GM12878 (cell line): ENCODE data around the gene THOC6. TPM values are rescaled to one million over a fixed set of nuclear protein-coding genes. Genes with fewer than 3 reads are reported as not detected.

ENCODE experiments used
- ATAC-seq: fragments of 200-7000 bp; cut with Tn5 transposase; 3 replicates; pipeline ENCODE4 v1.9.1; 2020; ENCODE audit warnings: mild to moderate bottlenecking, moderate library complexity
- BruUV-seq: library from RNA; stranded (reverse); fragments of 400-500 nt; replicated peaks from 2 replicates; lab custom pipeline; 2021; lab: Mats Ljungman, UMichigan
- CTCF ChIA-PET: fragments of 300-600 bp; sonication (Branson Sonifier 250); formaldehyde crosslinking; extraction: SDS; loops from one replicate; lab custom pipeline; 2021; ENCODE audit warnings: inconsistent platforms; lab: Yijun Ruan, JAX
- POLR2A ChIA-PET: fragments of 350-600 bp; formaldehyde crosslinking; extraction: SDS; loops from one replicate; lab custom pipeline; 2021; ENCODE audit warnings: inconsistent platforms; lab: Charles Lee
- RAD21 ChIA-PET: fragments of 300-600 bp; sonication (Branson Sonifier 250); formaldehyde crosslinking; loops from one replicate; lab custom pipeline; 2023; ENCODE audit warnings: antibody characterized with exemption; ENCODE audit not compliant: unreplicated experiment; lab: Charles Lee
- SMC1A ChIA-PET: fragments of 300-600 bp; sonication (Branson Sonifier 250); formaldehyde crosslinking; loops from one replicate; lab custom pipeline; 2023; ENCODE audit not compliant: unreplicated experiment, uncharacterized antibody; lab: Charles Lee
- DNase-seq: peaks from one replicate; pipeline ENCODE4 v3.0.0-alpha.2; 2011; ENCODE audit warnings: low read depth, low spot score
- FAIRE-seq: peaks from 3 replicates; lab custom pipeline; 2011; peaks lifted over from hg19 to GRCh38; lab: Jason Lieb, UNC
- H2AFZ ChIP-seq: 2 replicates; pipeline ENCODE4 v1.6.0; 2011; ENCODE audit warnings: low read depth, low read length, control low read depth; ENCODE audit not compliant: control insufficient read depth
- H3K27ac ChIP-seq: 2 replicates; pipeline ENCODE4 v1.5.1; 2011; ENCODE audit warnings: control low read depth; ENCODE audit not compliant: control insufficient read depth, insufficient read depth
- H3K27me3 ChIP-seq, 2 experiments: replicated peaks in 1 of 2; 2 replicates each; pipeline versions ENCODE4 v1.6.0 to v1.6.1; 2011; ENCODE audit warnings: low read length in 1 of 2; ENCODE audit not compliant: control insufficient read depth in 2 of 2, insufficient read depth in 2 of 2
- H3K36me3 ChIP-seq, 2 experiments: 2 replicates each; pipeline ENCODE4 v1.5.1; 2011; ENCODE audit warnings: low read length in 1 of 2; ENCODE audit not compliant: control insufficient read depth in 2 of 2, insufficient read depth in 2 of 2
- H3K4me1 ChIP-seq: 2 replicates; pipeline ENCODE4 v1.6.1; 2011; ENCODE audit warnings: mild to moderate bottlenecking, low read length, moderate library complexity, mixed read lengths; ENCODE audit not compliant: control insufficient read depth, insufficient read depth
- H3K4me2 ChIP-seq: 2 replicates; pipeline ENCODE4 v1.6.0; 2011; ENCODE audit warnings: control low read depth; ENCODE audit not compliant: control insufficient read depth, insufficient read depth
- H3K4me3 ChIP-seq: fragments of 200-600 bp; sonication (generic); 2 replicates; pipeline ENCODE4 v1.5.1; 2016
- H3K79me2 ChIP-seq: 2 replicates; pipeline ENCODE4 v1.6.0; 2011; ENCODE audit warnings: low read length; ENCODE audit not compliant: control insufficient read depth, insufficient read depth
- H3K9ac ChIP-seq: 2 replicates; pipeline ENCODE4 v1.8.0; 2011; ENCODE audit warnings: low read length, control low read depth, mixed read lengths; ENCODE audit not compliant: control insufficient read depth, insufficient read depth
- H3K9me3 ChIP-seq: replicated peaks from 3 replicates; pipeline ENCODE4 v1.5.1; 2011; ENCODE audit warnings: mild to moderate bottlenecking, low read length; ENCODE audit not compliant: control insufficient read depth, insufficient read depth
- H4K20me1 ChIP-seq: 2 replicates; pipeline ENCODE4 v1.6.0; 2011; ENCODE audit not compliant: control insufficient read depth, insufficient read depth
- BHLHE40 ChIP-seq, 2 experiments: fragments of 450-650 bp in 1 of 2; IDR thresholded peaks; 2 replicates each; pipeline ENCODE4 v1.6.1; 2011 to 2017; ENCODE audit warnings: low read depth in 2 of 2, borderline replicate concordance in 1 of 2, improper control_type of control experiment in 1 of 2, low read length in 1 of 2, mild to moderate bottlenecking in 1 of 2
- FOXK2 ChIP-seq: fragments of 450-650 bp; IDR thresholded peaks from 2 replicates; pipeline ENCODE4 v1.6.1; 2017; ENCODE audit warnings: mild to moderate bottlenecking, moderate library complexity
- HCFC1 ChIP-seq: fragments of 150-350 bp; IDR thresholded peaks from 2 replicates; pipeline ENCODE4 v1.6.1; 2014; ENCODE audit warnings: low read length
- HDAC2 ChIP-seq: fragments of 200-600 bp; sonication (generic); IDR thresholded peaks from 2 replicates; pipeline ENCODE4 v1.6.1; 2017
- IKZF2 ChIP-seq, 2 experiments: fragments of 450-650 bp; IDR thresholded peaks; 2 replicates each; pipeline ENCODE4 v1.6.1; 2017; ENCODE audit warnings: mild to moderate bottlenecking in 2 of 2, moderate library complexity in 2 of 2
- POLR2AphosphoS5 ChIP-seq: IDR thresholded peaks from 2 replicates; pipeline ENCODE4 v1.6.1; 2011; ENCODE audit warnings: mild to moderate bottlenecking, low read length, inconsistent platforms
- RFX5 ChIP-seq: IDR thresholded peaks from 2 replicates; pipeline ENCODE4 v1.6.1; 2011; ENCODE audit warnings: low read depth, low read length, improper control_type of control experiment
- WGBS: methylation state at CpG from one replicate; pipeline ENCODE4 v1.1.6; 2016; ENCODE audit warnings: low lambda C conversion rate; ENCODE audit not compliant: insufficient replicate concordance, insufficient coverage; ENCODE audit errors: missing lambda C conversion rate; 5-methylcytosine and 5-hydroxymethylcytosine counted together
- in situ Hi-C: fragments of 300-500 bp; cut with MboI; formaldehyde crosslinking; loops from 9 replicates; pipeline ENCODE4 v1.14.3; 2018; ENCODE audit warnings: mixed read lengths
- intact Hi-C: fragments of 100-400 bp; cut with micrococcal nuclease; formaldehyde crosslinking; loops from one replicate; pipeline ENCODE4 v1.14.2; 2022; ENCODE audit not compliant: unreplicated experiment
- polyA plus RNA-seq, 11 experiments: library from polyadenylated mRNA; depleted of rRNA in 4 of 11; unstranded in 6 of 11; stranded (reverse) in 5 of 11; fragments of >200 nt; fragmentation: Nextera tagmentation in 4 of 11; fragmentation: Illumina TruSeq in 1 of 11; extraction: Ambion mirVana in 4 of 11; extraction: Trizol in 1 of 11; gene quantifications; 1 replicate in 1 of 11; 2 replicates in 10 of 11; pipeline versions ENCODE4 v1.2.1 to v1.2.3, GENCODE V29; 2011 to 2016; ENCODE audit warnings: inconsistent platforms in 2 of 11, missing spikeins in 2 of 11, low read depth in 1 of 11
- total RNA-seq, 4 experiments: library from RNA; depleted of rRNA in 3 of 4; stranded (reverse); fragments of >200 nt in 3 of 4; fragmentation: Illumina TruSeq in 1 of 4; extraction: Trizol in 1 of 4; gene quantifications; 2 replicates each; pipeline versions ENCODE4 v1.2.1 to v1.2.3, GENCODE V29; 2013 to 2021
- TF ChIP-seq, protein P1 (sequence below): IDR thresholded peaks from 2 replicates; pipeline ENCODE4 v1.6.1; 2011; ENCODE audit warnings: borderline replicate concordance, low read depth, mild to moderate bottlenecking, moderate library complexity, low read length; ENCODE audit not compliant: insufficient read depth, poor library complexity, severe bottlenecking

The THOC6 gene
- total and polyA plus RNA-seq, 10 of the 15 experiments (the other 5 are each of a cell fraction or from before 2014, with no cell fraction given): 1.0 to 54.4 (median 27.9) TPM

DNA sequence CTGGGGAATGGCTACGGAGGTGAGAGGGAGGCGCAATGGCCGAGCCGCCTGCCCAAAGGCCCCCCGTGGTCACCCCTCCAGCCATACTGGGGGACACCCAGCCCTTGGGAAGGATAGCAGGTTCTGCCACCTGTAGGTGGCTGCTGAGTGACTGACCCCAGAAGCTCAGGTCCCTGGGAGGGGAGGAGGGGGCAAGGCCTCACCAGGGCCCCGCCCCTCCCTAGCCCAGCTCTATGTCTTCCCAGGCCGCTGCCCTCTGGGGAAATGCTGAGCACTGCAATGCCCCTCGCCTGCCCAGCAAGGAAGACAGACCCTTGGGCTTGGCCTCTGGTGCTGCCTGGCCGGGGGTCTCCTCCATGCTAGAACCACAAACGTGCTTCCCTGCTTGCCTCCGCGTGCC, 22.5 kb upstream of the THOC6 start:
- no peak for ATAC-seq
- no peaks in the 10 kb centered on the region for H4K20me1 ChIP-seq
- ChIA-PET CTCF (interaction anchor here (11.3 kb wide), 1 partner anchor 25 kb away, joined by 421 read pairs; the partner anchor contains the start of genes CLDN6, HCFC1R1, THOC6 and TNFRSF12A), POLR2A (interaction anchor here (0.6 kb wide), 1 partner anchor 94 kb away, joined by 3 read pairs; no protein-coding TSS in a partner anchor), RAD21 (interaction anchor here (1.0 to 2.0 kb wide), 2 partner anchors 27 to 30 kb away, joined by 4 to 9 read pairs; no protein-coding TSS in a partner anchor), SMC1A (no interaction called here)
- no peak for DNase-seq
- WGBS: 60% methylated on average over 12 of the region's 12 CpGs
- BruUV-seq: no TSS peak
- no peak overlapping the region for H3K27ac ChIP-seq
- in situ Hi-C loops: no loop called here
- H3K4me3 ChIP-seq: no peak overlapping the region
- no peaks in the 10 kb centered on the region for H3K79me2 ChIP-seq
- no peaks in the 10 kb centered on the region for H3K36me3 ChIP-seq
- H3K4me2 ChIP-seq: no peak overlapping the region
- H3K9me3 ChIP-seq: no peaks in the 10 kb centered on the region
- peaks cover 0 to 8% of the 10 kb centered on the region in 2 experiments; a peak in 3 of 4 replicates for H3K27me3 ChIP-seq
- intact Hi-C loops: no loop called here
- no peak overlapping the region for H3K9ac ChIP-seq
- TF ChIP-seq HCFC1 (no peak), IKZF2 (IDR thresholded peaks at IDR 0.05) (no peak), BHLHE40 (IDR thresholded peaks at IDR 0.05; ENCODE audit: borderline replicate concordance in 1 of 2, low read depth in 2 of 2, low read length in 1 of 2) (no peak), POLR2AphosphoS5 (no peak), FOXK2 (no peak), RFX5 (no peak), HDAC2 (no peak)
- TF ChIP-seq, protein P1, sequence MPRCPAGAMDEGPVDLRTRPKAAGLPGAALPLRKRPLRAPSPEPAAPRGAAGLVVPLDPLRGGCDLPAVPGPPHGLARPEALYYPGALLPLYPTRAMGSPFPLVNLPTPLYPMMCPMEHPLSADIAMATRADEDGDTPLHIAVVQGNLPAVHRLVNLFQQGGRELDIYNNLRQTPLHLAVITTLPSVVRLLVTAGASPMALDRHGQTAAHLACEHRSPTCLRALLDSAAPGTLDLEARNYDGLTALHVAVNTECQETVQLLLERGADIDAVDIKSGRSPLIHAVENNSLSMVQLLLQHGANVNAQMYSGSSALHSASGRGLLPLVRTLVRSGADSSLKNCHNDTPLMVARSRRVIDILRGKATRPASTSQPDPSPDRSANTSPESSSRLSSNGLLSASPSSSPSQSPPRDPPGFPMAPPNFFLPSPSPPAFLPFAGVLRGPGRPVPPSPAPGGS: no peak
- FAIRE-seq: no peak
- H3K4me1 ChIP-seq: no peaks in the 10 kb centered on the region
- no peak overlapping the region for H2AFZ ChIP-seq
